Astrocyte (in vitro differentiated cells and primary cell): ENCODE data around the gene SLC35C1.

ENCODE experiments used
- CTCF ChIP-seq: IDR thresholded peaks from 2 replicates; pipeline ENCODE4 v1.5.1; 2011; ENCODE audit warnings: low read depth, mild to moderate bottlenecking, inconsistent platforms, low read length, moderate library complexity; ENCODE audit not compliant: insufficient read depth
- EZH2 ChIP-seq: IDR thresholded peaks from 2 replicates; pipeline ENCODE4 v1.6.1; 2012; ENCODE audit warnings: mild to moderate bottlenecking, low read length, inconsistent platforms; ENCODE audit not compliant: insufficient read depth

DNA sequence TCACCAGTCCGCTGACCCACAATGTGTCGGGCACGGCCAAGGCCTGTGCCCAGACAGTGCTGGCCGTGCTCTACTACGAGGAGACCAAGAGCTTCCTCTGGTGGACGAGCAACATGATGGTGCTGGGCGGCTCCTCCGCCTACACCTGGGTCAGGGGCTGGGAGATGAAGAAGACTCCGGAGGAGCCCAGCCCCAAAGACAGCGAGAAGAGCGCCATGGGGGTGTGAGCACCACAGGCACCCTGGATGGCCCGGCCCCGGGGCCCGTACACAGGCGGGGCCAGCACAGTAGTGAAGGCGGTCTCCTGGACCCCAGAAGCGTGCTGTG is 6.1 kb downstream of the SLC35C1 start:
- no peak for TF ChIP-seq CTCF
- TF ChIP-seq EZH2: no peak
